HG03060 (cell line): Measurements from ENCODE around the gene RALY.

ENCODE experiments used
- ATAC-seq: cut with Tn5 transposase; IDR thresholded peaks from one replicate; pipeline ENCODE4 v1.9.1; 2021; ENCODE audit warnings: low read depth, moderate number of reproducible peaks; ENCODE audit not compliant: unreplicated experiment

RALY gene

GRCh38 chr20:34099675-34100074 lies 106.0 kb downstream of the RALY start:
- ATAC-seq = no peak

GRCh38 chr20:34100576-34100975 lies 106.9 kb downstream of the RALY start:
- ATAC-seq = no peak

GRCh38 chr20:34102342-34102741 lies 108.6 kb downstream of the RALY start:
- ATAC-seq = no peak

GRCh38 chr20:34104059-34104458 lies 110.3 kb downstream of the RALY start:
- no peak for ATAC-seq

GRCh38 chr20:34105978-34106675 lies 112.4 kb downstream of the RALY start:
- no peak for ATAC-seq

GRCh38 chr20:34108616-34109174 lies 115.0 kb downstream of the RALY start:
- no peak for ATAC-seq

- no peak for ATAC-seq
Observed at GRCh38 chr20:34109442-34109841, 115.7 kb downstream of the RALY start.

- no peak for ATAC-seq
Observed at GRCh38 chr20:34110025-34110744, 116.5 kb downstream of the RALY start.

DNA sequence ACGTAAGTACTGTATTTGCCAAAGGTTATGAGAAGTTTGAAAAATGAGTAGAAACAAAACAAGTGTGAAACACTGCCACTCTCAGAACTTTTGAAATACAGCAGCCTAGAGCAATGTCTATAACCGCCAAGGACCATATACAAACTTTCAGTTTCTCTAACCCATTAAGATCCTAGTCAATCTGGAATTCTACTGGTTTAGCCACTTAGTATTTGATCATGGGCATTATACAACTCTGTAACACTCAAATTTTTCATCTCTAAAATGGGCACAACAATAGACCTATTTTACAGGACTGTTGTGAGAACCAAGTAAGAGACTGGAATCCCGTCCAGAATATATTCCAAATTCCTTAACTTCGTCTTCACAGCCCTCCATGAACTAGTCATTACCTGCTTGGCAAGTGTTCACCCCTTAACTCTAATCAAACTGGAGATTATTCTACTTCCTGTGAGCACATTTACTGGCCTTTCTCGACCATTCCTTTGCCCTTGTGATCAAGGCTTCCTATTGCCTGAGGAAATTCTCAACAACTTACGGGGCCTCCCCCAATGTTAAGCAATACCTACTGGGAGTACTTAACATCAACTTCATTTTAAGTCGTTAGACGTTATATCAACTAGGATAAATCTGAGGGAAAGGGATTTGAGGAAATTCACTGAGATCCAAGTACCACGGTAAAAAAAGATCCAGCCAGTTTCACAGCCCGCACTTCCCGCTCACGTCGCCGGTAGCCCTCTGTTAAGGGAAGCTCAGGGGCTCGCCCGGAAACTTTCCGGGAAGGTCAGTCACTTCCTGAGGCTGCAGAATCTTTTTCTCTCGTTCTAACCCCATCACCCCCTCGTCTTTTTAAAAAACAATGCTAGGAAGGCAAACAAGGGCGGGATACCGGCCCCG lies 117.3 kb downstream of the RALY start:
- ATAC-seq = no peak

GRCh38 chr20:34111702-34112599 lies 118.2 kb downstream of the RALY start, which contains the start of gene EIF2S2:
EIF2S2 (minus strand) TSS chr20:34112243; CDS start chr20:34112110, 133 bp downstream.
- peak; percentile 86 for ATAC-seq

DNA sequence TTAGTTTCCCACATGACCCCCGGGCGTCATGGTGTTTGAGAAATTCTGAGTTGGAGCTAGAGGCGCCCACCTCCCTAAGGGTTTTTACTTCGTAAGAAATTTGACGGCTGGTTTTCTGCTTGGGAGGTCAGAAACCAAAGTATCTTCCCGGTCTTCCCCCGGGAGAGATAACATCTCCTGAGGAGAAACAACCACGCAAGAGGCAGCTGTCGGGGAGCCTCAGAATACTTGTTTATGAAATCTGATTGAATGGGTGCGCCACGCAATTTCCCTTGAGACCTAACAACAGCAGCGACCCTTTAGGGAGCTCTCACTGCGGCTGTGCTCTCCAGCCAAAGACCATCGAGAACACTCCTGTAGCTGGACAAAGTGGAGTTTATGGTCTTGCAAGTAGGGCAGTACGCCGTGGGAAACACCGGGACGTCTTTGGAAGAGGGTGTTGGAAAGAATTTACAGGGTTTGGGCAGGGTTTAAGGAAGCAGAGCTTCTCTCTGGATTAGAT lies 118.9 kb downstream of the RALY start:
- no peak for ATAC-seq

- ATAC-seq = no peak
Observed at GRCh38 chr20:34114809-34115208, 121.1 kb downstream of the RALY start.

DNA sequence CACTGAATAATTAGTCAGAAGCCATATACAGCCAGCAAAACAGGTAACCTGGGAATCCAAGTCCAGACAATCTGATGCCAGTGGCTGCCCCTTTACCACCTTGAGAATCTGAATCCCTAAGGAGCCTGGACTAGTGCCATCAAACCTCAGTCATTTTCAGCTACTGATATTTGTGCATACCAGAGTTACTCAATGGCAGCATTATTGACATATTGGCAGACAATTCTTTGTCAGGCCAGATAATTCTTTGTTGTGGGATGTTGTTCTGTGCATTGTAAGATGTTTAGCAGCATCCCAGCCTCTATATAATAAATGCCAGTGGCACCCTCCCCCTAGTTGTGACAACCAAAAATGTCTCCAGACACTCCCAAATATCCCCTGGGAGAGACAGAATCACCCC lies 121.5 kb downstream of the RALY start:
- ATAC-seq = no peak

- ATAC-seq = no peak
Observed at GRCh38 chr20:34120213-34120612, 126.5 kb downstream of the RALY start.

GRCh38 chr20:34122274-34122980 lies 128.7 kb downstream of the RALY start:
- no peak for ATAC-seq

GRCh38 chr20:34123309-34123708 lies 129.6 kb downstream of the RALY start:
- no peak for ATAC-seq

DNA sequence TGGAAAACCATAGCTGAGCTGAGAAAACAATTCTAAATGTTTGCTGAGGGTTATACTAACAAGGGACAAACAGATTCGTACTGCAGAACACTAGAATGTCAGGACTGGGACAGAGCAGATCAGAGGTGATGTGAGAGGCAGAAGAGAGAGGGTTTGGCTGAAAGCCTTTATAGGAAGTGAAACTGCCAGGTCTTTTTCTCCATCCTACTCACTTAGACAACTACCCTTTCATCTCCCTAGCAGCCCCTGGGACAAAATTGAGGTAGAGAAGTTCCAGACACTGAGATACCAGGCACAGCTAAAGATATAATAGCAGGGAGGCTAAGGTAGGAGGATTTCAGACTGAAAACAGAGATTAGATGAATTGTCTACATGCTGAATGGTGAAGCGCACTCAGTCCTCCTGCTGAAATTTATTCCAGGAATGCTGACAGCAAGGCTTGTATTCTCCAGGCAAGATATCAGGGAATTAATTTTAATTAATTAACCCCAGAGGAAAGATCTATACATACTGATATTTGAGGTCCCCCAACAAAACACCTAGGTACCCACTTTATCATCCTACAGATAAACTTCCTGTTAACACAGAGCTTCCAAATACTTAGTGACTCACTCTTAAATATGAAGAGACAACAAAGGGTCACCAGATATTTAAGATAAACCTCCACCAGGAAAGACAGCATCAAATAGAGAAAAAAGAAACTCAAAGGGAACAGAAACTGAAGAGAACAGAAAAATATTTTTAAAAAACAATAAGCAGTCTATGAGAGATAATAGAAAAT lies 130.9 kb downstream of the RALY start:
- ATAC-seq = no peak

DNA sequence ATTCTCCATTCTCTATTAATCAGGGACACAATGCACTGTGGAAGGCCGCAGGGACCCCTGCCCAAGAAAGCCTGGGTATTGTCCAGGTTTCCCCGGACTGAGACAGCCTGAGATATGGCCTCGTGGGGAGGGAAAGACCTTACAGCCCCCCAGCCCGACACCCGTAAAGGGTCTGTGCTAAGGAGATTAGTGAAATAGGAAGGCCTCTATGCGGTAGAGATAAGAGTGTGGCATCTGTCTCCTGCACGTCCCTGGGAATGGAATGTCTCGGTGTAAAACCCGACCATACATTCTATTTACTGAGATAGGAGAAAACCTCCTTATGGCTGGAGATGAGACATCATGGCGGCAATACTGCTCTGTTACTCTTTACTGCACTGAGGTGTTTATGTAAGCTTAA lies 134.1 kb downstream of the RALY start:
- no peak for ATAC-seq
